Activated naive CD8-positive, alpha-beta T cell treated with anti-CD3 and anti-CD28 coated beads, Interleukin-2, amount 10 ng/mL, durations not matched to agents 7 days and 5 days (primary cell): ENCODE results near the gene WFDC5. TPM values are rescaled to one million over a fixed set of nuclear protein-coding genes. Genes with fewer than 3 reads are reported as not detected.
A peak's percentile ranks its signal among the peaks of the same experiment; 100 is the strongest.

ENCODE experiments used
- ATAC-seq: fragments of 150-1000 bp; cut with Tn5 transposase; one replicate; pipeline ENCODE4 v1.10.0; 2021; ENCODE audit warnings: low read depth, moderate library complexity
- POLR2A ChIA-PET: fragments of 350-600 bp; sonication (Branson Sonifier 250); formaldehyde crosslinking; loops from one replicate; lab custom pipeline; 2021; ENCODE audit warnings: antibody characterized with exemption; lab: Charles Lee
- DNase-seq: peaks from one replicate; pipeline ENCODE4 v3.0.0; 2021
- H3K27ac Mint-ChIP-seq: one replicate; pipeline ENCODE4 v1.8.0; 2022; ENCODE audit warnings: mild to moderate bottlenecking, mixed read lengths
- H3K27me3 Mint-ChIP-seq: one replicate; pipeline ENCODE4 v1.8.0; 2022; ENCODE audit warnings: mild to moderate bottlenecking, moderate library complexity, mixed read lengths
- H3K36me3 Mint-ChIP-seq: one replicate; pipeline ENCODE4 v1.8.0; 2021; ENCODE audit warnings: mild to moderate bottlenecking, mixed read lengths
- H3K4me1 Mint-ChIP-seq: one replicate; pipeline ENCODE4 v1.8.0; 2021; ENCODE audit warnings: mixed read lengths
- H3K4me3 Mint-ChIP-seq: one replicate; pipeline ENCODE4 v1.8.0; 2022; ENCODE audit warnings: mild to moderate bottlenecking, moderate library complexity, mixed read lengths
- H3K9me3 Mint-ChIP-seq: one replicate; pipeline ENCODE4 v1.8.0; 2021; ENCODE audit warnings: mixed read lengths
- total RNA-seq, 2 experiments: library from RNA; stranded (reverse); gene quantifications; one replicate each; pipeline ENCODE4 v1.2.3, GENCODE V29; 2021

Gene WFDC5
- total RNA-seq, 2 experiments from 2014 or later: not detected

GRCh38 chr20:45109634-45110033, 5.3 kb downstream of the WFDC5 start:
- Mint-ChIP-seq H3K4me3 (no peak overlapping the region), H3K4me1 (no peaks in the 10 kb centered on the region), H3K27ac (no peak overlapping the region), H3K36me3 (no peaks in the 10 kb centered on the region), H3K27me3 (peaks cover 13% of the 10 kb centered on the region), H3K9me3 (no peaks in the 10 kb centered on the region)
- POLR2A ChIA-PET: no interaction called here
- ATAC-seq: no peak
- DNase-seq: no peak

GRCh38 chr20:45105317-45105716, 9.7 kb downstream of the WFDC5 start:
- no peaks in the 10 kb centered on the region for H3K9me3 Mint-ChIP-seq
- POLR2A ChIA-PET: no interaction called here
- peaks cover 36% of the 10 kb centered on the region for H3K27me3 Mint-ChIP-seq
- DNase-seq: no peak
- H3K27ac Mint-ChIP-seq: no peak overlapping the region
- no peak overlapping the region for H3K4me3 Mint-ChIP-seq
- H3K4me1 Mint-ChIP-seq: peaks cover 4% of the 10 kb centered on the region
- H3K36me3 Mint-ChIP-seq: no peaks in the 10 kb centered on the region
- no peak for ATAC-seq

GRCh38 chr20:45104786-45105185, 10.2 kb downstream of the WFDC5 start:
- ATAC-seq (no peak), DNase-seq (no peak)
- no peak overlapping the region for H3K4me3 Mint-ChIP-seq
- POLR2A ChIA-PET: no interaction called here
- no peaks in the 10 kb centered on the region for H3K36me3 Mint-ChIP-seq
- H3K27ac Mint-ChIP-seq: no peak overlapping the region
- peaks cover 4% of the 10 kb centered on the region for H3K4me1 Mint-ChIP-seq
- peaks cover 41% of the 10 kb centered on the region for H3K27me3 Mint-ChIP-seq
- no peaks in the 10 kb centered on the region for H3K9me3 Mint-ChIP-seq

- peaks cover 54% of the 10 kb centered on the region for H3K27me3 Mint-ChIP-seq
- H3K4me3 Mint-ChIP-seq: no peak overlapping the region
- H3K36me3 Mint-ChIP-seq: no peaks in the 10 kb centered on the region
- H3K9me3 Mint-ChIP-seq: no peaks in the 10 kb centered on the region
- H3K4me1 Mint-ChIP-seq: peaks cover 8% of the 10 kb centered on the region
- ATAC-seq: no peak
- POLR2A ChIA-PET: no interaction called here
- H3K27ac Mint-ChIP-seq: no peak overlapping the region
- DNase-seq: no peak
These were observed 11.9 kb downstream of the WFDC5 start for GRCh38 chr20:45103072-45103471.

GRCh38 chr20:45101333-45101850, 13.6 kb downstream of the WFDC5 start:
- peaks cover 12% of the 10 kb centered on the region for H3K4me1 Mint-ChIP-seq
- H3K27me3 Mint-ChIP-seq: peaks cover 63% of the 10 kb centered on the region
- DNase-seq (no peak), ATAC-seq (no peak)
- no peaks in the 10 kb centered on the region for H3K9me3 Mint-ChIP-seq
- H3K36me3 Mint-ChIP-seq: no peaks in the 10 kb centered on the region
- POLR2A ChIA-PET: no interaction called here
- H3K4me3 Mint-ChIP-seq: no peak overlapping the region
- no peak overlapping the region for H3K27ac Mint-ChIP-seq

- peak within 1 kb of the TSS; percentile 52 for H3K4me3 Mint-ChIP-seq
- H3K9me3 Mint-ChIP-seq: no peaks in the 10 kb centered on the region
- POLR2A ChIA-PET: no interaction called here
- H3K27ac Mint-ChIP-seq: no peak within 1 kb of the TSS
- no peak for ATAC-seq
- peak; percentile 42 for DNase-seq
- peaks cover 12% of the 10 kb centered on the region for H3K4me1 Mint-ChIP-seq
- H3K36me3 Mint-ChIP-seq: no peaks in the 10 kb centered on the region
- peaks cover 63% of the 10 kb centered on the region for H3K27me3 Mint-ChIP-seq
These were observed 14.3 kb downstream of the WFDC5 start, which contains the start of gene KCNS1 for GRCh38 chr20:45100563-45101245. Gene KCNS1, minus strand, starts transcription at chr20:45101127. Its CDS starts 1,891 bp downstream, at chr20:45099236.

GRCh38 chr20:45098103-45098773, 16.7 kb downstream of the WFDC5 start:
- Mint-ChIP-seq H3K4me1 (peaks cover 13% of the 10 kb centered on the region), H3K9me3 (no peaks in the 10 kb centered on the region), H3K36me3 (no peaks in the 10 kb centered on the region), H3K4me3 (no peak overlapping the region), H3K27ac (no peak overlapping the region), H3K27me3 (peaks cover 48% of the 10 kb centered on the region)
- POLR2A ChIA-PET: interaction anchor here (0.5 to 1.3 kb wide), 2 partner anchors 40 to 192 kb away, joined by 3 read pairs; no protein-coding TSS in a partner anchor
- peak; percentile 64 for DNase-seq
- ATAC-seq: peak; percentile 26

- Mint-ChIP-seq H3K4me1 (peaks cover 11% of the 10 kb centered on the region), H3K27me3 (peaks cover 43% of the 10 kb centered on the region), H3K9me3 (no peaks in the 10 kb centered on the region), H3K4me3 (peak overlapping the region; percentile 48), H3K27ac (no peak overlapping the region), H3K36me3 (no peaks in the 10 kb centered on the region)
- DNase-seq (peak; percentile 70), ATAC-seq (peak; percentile 66)
- POLR2A ChIA-PET: interaction anchor here (1.3 kb wide), 1 partner anchor 193 kb away, joined by 3 read pairs; no protein-coding TSS in a partner anchor
These were observed 17.4 kb downstream of the WFDC5 start for GRCh38 chr20:45097485-45098102.

GRCh38 chr20:45096781-45097180, 18.2 kb downstream of the WFDC5 start:
- Mint-ChIP-seq H3K9me3 (no peaks in the 10 kb centered on the region), H3K4me3 (no peak overlapping the region), H3K27ac (no peak overlapping the region), H3K4me1 (peaks cover 11% of the 10 kb centered on the region), H3K36me3 (no peaks in the 10 kb centered on the region), H3K27me3 (peaks cover 38% of the 10 kb centered on the region)
- ATAC-seq (no peak), DNase-seq (no peak)
- POLR2A ChIA-PET: interaction anchor here (1.2 to 2.0 kb wide), 2 partner anchors 10 to 138 kb away, joined by 3 to 4 read pairs; no protein-coding TSS in a partner anchor

GRCh38 chr20:45095805-45096238, 19.2 kb downstream of the WFDC5 start:
- H3K36me3 Mint-ChIP-seq: no peaks in the 10 kb centered on the region
- no peak overlapping the region for H3K4me3 Mint-ChIP-seq
- peaks cover 9% of the 10 kb centered on the region for H3K4me1 Mint-ChIP-seq
- no peak for DNase-seq
- peaks cover 30% of the 10 kb centered on the region for H3K27me3 Mint-ChIP-seq
- no peak overlapping the region for H3K27ac Mint-ChIP-seq
- POLR2A ChIA-PET: interaction anchor here (1.0 to 2.0 kb wide), 3 partner anchors 9 to 137 kb away, joined by 3 to 6 read pairs (median 4); no protein-coding TSS in a partner anchor
- H3K9me3 Mint-ChIP-seq: no peaks in the 10 kb centered on the region
- ATAC-seq: peak; percentile 50

- Mint-ChIP-seq H3K36me3 (no peaks in the 10 kb centered on the region), H3K27ac (no peak overlapping the region), H3K4me1 (peaks cover 9% of the 10 kb centered on the region), H3K27me3 (peaks cover 24% of the 10 kb centered on the region), H3K9me3 (no peaks in the 10 kb centered on the region), H3K4me3 (no peak overlapping the region)
- DNase-seq (no peak), ATAC-seq (no peak)
- POLR2A ChIA-PET: interaction anchor here (1.0 to 2.0 kb wide), 2 partner anchors 51 to 136 kb away, joined by 4 to 6 read pairs; no protein-coding TSS in a partner anchor
These were observed 20.0 kb downstream of the WFDC5 start for GRCh38 chr20:45094864-45095574.

- Mint-ChIP-seq H3K4me1 (peaks cover 9% of the 10 kb centered on the region), H3K4me3 (no peak overlapping the region), H3K9me3 (no peaks in the 10 kb centered on the region), H3K27ac (no peak overlapping the region), H3K27me3 (peaks cover 16% of the 10 kb centered on the region), H3K36me3 (no peaks in the 10 kb centered on the region)
- POLR2A ChIA-PET: no interaction called here
- DNase-seq: no peak
- ATAC-seq: no peak
These were observed 20.8 kb downstream of the WFDC5 start for GRCh38 chr20:45094201-45094600.

GRCh38 chr20:45092898-45093297, 22.1 kb downstream of the WFDC5 start:
- POLR2A ChIA-PET: no interaction called here
- no peak overlapping the region for H3K4me3 Mint-ChIP-seq

More at GRCh38 chr20:45092898-45093297, 22.1 kb downstream of the WFDC5 start:
- DNase-seq (no peak), ATAC-seq (no peak)
- Mint-ChIP-seq H3K27ac (no peak overlapping the region), H3K4me1 (peaks cover 5% of the 10 kb centered on the region), H3K27me3 (peaks cover 9% of the 10 kb centered on the region), H3K36me3 (no peaks in the 10 kb centered on the region), H3K9me3 (no peaks in the 10 kb centered on the region)
